Loucy (cell line): Measurements from ENCODE around the gene RSRC2.

Source experiments
- CTCF ChIP-seq: fragments of 200-600 bp; sonication (generic); conservative IDR thresholded peaks from 2 replicates; pipeline ENCODE4 v1.5.1; 2014; ENCODE audit warnings: mild to moderate bottlenecking, antibody characterized with exemption, low read length
- EZH2phosphoT487 ChIP-seq: fragments of 200-600 bp; IDR thresholded peaks from 2 replicates; pipeline ENCODE4 v1.6.1; 2018; ENCODE audit warnings: antibody characterized with exemption, mild to moderate bottlenecking, moderate library complexity, borderline replicate concordance

- TF ChIP-seq CTCF (no peak), EZH2phosphoT487 (no peak)
These were observed 19.1 kb upstream of the RSRC2 start for GRCh38 chr12:122545855-122546254.
